Right hindlimb (tissue), 1 donor: Measurements from ENCODE around the gene CCL28.
"Not testable (repeated sequence)": the region's sequence is repeated elsewhere in the genome, so short reads cannot be mapped to it uniquely, and the experiment has no call there.

Experiments used
- DNase-seq: peaks from one replicate; pipeline ENCODE4 v3.0.0-alpha.2; 2018

The CCL28 gene, protein sequence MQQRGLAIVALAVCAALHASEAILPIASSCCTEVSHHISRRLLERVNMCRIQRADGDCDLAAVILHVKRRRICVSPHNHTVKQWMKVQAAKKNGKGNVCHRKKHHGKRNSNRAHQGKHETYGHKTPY

DNA sequence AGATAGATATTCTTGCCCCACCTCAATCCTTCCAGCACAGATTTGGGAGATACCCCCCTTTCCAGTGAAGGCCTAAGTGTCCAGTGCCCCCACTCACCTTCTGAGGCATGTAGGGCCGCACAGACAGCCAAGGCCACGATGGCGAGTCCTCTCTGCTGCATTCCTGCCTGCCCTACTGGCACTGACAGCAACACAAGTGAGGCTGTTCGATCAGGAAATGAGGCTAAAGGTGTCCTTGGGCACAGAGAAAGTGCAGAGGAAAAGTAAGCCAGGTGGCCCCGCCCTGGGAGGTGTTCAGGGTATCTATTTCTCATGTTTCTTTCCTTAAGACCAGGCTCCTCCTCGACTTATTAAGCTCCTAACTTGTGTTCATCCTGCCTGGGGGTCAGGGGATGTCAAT is at the start of gene CCL28:
TSS of gene CCL28 (minus strand) at position 236 of the 400 bp plus-strand sequence. CDS start at position 161, 75 bp downstream.
- DNase-seq, result no peak

DNA sequence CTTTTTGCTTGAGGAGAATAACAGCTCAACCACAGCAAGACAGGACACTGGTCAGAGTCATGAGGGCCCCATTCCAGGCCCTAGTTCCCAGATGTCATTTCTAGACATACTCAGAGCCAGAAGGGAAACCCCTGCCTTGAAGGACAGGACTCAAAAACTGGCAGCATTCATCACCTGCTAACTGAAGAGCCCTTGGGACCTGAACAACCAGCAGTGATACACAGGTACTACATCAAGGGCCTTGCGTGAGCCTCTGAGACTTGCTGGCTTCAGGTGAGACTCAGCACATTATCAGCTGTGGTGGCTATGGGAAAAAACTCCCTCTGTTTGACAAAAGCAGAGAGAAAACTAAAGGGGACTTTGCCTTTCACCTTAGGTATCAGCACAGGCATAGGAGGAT is 48.9 kb upstream of the CCL28 start:
- no peak for DNase-seq

DNA sequence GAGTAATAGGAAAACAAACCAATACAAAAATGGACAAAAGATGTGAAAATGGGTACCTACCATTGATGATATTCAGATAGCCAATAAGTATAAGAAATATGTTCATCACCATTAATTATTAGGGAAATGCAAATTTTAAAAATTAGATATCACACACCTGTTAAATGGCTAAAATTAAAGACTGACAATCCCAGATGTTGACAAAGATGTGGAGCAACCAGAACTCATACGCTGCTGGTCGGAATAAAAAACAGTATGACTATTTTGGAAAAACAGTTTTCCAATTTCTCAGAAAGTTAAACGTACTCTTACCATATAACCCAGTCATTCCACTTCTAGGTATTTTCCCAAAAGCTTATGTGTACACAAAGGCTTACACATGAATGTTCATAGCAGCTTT is 44.4 kb upstream of the CCL28 start:
- DNase-seq, result no peak

DNA sequence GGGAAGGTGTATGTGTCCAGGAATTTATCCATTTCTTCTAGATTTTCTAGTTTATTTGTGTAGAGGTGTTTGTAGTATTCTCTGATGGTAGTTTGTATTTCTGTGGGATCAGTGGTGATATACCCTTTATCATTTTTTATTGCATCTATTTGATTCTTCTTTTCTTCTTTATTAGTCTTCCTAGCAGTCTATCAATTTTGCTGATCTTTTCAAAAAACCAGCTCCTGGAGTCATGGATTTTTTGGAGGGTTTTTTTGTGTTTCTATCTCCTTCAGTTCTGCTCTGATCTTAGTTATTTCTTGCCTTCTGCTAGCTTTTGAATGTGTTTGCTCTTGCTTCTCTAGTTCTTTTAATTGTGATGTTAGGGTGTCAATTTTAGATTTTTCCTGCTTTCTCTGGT is 29.4 kb upstream of the CCL28 start:
- DNase-seq, result not testable (repeated sequence)

DNA sequence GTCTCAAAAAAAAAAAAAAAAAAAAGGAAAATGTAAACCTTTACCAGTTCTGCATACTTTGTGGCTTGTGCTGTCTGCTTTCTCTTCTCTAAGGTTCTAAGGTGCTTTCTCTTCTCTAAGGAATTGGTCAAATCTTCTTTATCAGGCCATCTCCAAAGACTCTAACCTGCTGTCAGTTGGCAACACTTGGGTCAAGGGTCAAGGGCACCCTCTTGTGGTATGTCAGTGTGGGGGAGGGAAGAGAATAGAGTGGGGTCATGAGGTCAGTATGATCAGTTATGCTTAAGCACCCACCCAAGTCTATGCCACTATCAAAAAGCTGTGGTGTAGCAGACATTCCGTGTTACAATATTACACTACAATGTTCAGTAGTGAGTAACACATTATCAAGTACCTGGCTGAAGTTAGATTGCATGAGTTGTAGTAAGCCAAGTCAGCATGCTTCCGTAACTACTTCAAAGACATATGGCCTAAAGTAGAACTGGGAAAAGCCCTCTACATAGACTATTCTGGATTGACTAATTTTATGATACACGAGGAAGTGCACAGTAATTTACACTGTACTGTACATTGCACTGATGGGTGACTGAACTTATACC is 25.0 kb upstream of the CCL28 start:
- no peak for DNase-seq

DNA sequence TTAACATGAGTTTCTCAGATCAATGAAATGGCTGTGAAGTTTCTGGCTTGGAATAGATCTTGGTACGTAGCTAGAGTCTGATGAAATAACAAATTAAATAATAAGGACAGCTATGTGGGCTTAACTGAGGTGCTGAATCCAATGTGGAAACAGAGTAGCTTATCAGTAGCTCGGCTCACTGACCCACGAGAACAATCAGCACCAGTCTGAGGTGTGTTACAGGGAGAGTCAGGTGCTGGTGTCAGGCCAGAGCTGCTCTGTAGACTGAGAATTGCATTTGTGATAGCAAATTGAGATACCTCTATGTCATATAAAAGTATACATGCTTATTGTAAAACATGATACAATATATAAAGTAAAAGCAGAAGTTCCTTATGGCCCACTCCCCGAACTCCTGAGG is 21.2 kb upstream of the CCL28 start:
- DNase-seq, result no peak

DNA sequence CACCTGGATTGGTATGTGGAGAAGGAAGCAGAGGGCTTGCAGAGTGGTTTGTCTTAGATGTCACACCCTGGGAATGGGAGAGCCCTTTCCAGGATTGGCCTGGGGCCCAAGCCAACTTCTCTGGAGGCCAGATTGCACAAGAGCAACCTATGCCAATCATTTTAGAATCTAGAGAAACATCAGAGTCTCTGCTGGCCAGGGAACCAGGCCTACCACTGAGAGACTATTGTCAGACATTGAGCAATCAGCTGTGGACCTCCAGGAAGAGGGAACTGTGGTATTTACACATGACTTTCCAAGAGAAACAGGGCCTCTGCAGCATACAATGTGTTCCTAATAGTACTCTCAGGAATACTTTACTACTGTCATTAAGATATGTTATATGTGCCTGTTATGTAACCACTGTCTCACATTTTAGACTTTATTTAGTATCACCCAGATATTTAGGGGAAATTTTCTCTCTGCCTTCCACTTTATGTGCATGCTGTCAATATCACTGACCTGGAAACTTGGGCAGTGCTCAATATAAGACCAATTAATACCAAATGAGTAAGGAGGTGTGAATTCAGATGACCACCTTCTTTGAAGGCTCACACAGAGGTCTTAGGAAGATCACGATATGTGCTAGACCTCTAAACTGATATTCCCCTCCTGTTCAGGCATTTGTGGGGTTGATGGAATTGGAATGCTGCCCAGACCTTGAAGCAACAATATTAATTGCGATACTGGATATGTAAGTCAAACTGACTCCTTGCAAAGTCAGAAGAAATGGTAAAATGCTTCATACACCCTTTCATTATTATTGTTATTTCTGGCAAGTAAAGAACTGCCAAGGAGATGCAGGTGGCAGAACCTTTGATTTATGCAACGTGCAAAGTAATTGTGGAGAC is 20.5 kb upstream of the CCL28 start:
- DNase-seq, result no peak

DNA sequence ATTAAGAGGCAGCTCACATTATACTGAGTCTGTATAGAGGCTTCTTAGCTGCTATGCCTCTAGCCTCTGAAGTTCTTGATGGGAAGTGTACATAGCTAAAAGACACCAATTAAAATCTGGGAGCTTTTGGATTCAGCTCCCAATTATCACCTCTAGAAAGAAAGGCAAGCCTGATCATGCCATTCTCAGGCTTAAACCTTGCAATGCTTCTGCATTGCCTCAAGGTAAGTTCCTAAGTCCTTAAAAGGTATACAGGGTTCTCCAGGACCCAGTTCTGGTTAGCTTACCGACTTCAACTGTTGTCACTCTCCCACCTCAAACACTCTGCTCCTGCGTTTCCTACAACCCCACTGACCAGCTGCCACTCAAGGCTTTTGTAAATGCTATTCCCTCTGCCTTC is 17.5 kb upstream of the CCL28 start:
- no peak for DNase-seq

DNA sequence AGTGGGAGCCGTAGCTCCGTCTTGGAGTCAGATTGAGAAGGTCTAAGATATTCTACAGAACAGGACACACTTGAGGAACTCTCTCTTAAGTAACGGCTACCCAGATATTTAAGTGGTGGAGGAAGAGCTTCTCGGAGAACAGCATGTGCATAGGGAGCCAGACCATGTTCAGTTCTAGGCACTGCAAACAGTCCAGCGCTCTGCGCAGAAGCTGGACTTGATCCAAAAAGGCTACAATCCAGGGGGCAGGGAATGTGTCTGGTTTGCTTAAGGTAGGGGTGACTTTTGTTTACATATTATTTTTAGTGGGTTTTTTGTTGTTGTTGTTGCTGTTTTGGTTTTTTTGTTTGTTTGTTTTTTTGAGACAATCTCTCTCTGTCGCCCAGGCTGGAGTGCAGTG is 16.8 kb upstream of the CCL28 start:
- no peak for DNase-seq

DNA sequence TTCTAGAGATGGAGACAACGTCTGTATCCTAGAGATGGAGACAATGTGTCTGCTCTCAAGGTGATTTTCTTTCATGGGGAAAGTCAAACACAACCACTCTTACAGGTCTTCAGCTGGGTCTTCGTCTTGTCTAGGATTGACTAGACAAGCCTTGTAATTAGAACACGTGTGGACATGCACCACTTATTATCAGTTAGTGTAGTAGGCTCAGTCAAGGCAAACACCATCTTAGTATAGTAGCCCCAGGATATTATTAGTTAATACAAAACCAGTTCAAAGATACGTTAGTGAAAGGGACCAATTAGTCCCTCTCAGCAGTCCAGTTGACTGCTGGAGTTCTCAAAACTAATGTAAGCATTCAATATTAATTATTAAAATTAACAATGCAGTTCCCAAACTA is 15.1 kb upstream of the CCL28 start:
- no peak for DNase-seq

DNA sequence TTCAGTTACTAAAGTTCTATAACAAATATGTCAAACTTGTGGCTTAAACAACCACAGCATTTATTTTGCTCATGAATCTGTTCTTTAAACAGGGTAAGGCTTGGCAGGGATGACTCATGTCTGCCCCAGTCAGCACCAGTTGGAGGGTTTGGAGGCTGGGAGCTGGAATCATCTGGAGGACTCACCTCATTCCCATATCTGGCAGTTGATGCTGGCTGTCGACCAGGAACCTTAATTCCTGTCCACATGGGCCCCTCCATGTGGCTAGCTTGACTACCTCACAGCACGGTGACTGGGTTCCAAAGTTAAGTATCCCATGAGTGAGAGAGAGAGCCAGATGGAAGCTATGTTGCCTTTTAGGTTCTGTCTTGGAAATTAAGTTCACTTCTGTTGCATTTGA is 13.8 kb upstream of the CCL28 start:
- no peak for DNase-seq

DNA sequence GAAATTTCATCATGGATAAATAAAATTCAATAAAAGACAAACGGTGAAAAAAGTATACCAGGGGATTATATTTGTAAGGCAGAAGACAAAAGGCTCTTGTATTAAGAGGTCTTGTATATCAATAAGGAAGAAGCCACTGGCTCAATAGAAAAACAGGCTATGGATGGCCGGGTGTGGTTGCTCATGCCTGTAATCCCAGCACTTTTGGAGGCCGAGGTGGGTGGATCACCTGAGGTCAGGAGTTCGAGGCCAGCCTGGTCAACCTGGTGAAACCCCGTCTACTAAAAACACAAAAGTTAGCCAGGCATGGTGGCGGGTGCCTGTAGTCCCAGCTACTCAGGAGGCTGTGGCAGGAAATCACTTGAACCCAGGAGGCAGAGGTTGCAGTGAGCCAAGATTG is 10.9 kb upstream of the CCL28 start:
- not testable (repeated sequence) for DNase-seq

DNA sequence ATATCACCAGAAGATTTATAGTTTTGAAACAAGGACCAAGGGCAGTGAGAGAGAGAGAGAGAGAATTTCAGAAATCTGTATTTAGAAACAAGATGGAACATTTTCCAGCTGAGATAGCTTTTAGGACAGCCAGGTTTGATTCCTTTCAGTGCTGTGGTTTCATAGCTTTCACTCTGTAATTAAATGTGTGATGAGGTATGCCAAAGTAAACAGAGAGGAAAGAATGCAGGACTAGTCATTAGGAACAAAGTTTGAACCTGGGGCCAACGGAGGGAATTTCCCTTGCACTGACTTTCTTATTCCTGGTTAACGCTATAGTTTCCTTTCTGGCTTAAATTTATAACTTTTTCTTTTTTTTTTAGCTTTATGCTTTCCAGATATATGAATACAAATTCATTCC is 10.0 kb upstream of the CCL28 start:
- no peak for DNase-seq

DNA sequence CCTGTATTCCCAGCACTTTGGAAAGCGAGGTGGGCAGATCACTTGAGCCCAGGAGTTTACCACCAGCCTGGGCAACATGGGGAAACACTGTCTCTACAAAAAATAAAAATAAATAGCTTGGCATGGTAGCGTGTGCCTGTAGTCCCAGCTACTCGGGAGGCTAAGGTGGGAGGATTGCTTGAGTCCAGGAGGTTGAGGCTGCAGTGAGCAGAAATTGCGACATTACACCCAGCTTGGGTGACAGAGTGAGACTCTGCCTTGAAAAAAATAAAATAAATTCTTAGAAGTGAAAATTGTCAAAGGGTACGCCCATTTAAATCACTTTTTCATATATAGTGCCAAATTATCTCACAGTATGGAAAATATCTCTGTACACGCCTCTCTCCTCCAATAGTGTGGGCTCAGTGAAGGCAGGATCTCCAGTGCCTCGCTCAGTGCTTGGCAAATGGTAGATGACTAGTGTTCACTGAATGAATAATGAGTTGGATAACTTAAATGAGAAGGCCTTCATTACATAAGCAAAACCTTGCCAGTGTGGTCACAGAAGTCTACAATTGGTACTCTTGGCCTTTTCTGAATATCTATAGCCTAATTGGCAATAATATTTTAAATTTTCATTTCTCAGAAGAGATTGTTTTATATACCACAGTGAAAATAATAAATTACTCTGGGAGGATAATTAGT is 9.4 kb upstream of the CCL28 start:
- DNase-seq, result no peak

DNA sequence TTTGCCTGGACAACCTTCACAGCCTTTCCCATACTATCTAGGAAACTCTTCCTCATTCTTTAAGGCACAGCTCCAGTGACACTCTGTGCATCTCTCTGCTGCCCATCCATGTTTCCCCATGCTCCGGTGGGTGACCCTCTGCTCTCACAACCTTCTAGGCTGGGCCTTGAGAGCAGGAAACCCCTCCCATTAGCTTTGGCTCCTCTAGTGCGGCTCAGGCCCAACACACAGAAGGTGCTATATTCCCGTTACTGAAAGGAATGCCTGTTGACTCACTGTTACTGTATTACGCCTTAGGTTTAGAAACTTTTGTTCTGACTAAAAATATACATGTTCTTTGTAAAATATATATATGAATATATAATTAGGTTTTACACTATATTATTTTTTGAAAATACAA is 8.1 kb upstream of the CCL28 start:
- no peak for DNase-seq

DNA sequence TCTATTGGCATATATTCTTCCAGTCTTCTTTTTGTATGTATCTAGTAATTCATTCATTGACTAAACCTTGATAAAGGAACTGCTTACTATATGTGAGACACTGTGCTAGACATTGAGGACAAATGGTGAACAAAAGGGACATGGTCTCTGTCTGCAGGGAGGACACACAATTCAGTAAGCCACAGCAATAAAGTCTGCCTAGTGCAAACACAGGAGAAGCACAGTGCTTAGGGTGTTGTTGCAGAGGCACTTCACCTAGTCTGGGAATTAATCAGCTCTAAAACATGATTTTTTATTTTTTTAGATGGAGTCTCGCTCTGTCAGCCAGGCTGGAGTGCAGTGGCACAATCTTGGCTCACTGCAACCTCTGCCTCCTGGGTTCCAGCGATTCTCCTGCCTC is 6.4 kb upstream of the CCL28 start:
- no peak for DNase-seq

DNA sequence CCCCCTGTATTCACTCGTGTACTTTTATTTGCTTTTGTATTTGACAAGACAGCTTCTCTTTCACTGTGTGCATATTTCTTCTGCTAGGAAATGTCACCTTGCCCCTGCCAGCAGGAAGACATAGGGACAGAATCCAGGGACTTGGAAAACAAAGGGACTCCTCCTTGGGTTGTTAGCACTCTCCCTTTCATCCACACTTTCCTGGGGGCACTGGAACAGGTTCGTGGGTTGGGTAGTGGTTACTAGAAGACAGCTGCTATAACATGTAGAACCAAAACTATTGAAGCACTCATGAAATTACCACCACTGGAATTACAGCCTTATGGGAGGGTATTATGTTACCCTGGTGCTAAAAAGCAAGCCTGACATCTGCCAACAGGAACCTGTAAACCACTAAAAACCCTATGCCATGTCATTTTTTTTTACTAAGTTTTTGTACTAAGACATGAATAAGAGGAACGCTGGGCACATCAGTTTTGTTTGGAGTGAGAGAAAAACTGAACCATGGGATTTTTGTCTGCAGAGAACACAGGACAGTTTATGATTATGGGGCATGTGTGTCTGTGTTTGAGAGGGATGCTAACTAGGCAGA is 4.7 kb upstream of the CCL28 start:
- DNase-seq, result no peak

DNA sequence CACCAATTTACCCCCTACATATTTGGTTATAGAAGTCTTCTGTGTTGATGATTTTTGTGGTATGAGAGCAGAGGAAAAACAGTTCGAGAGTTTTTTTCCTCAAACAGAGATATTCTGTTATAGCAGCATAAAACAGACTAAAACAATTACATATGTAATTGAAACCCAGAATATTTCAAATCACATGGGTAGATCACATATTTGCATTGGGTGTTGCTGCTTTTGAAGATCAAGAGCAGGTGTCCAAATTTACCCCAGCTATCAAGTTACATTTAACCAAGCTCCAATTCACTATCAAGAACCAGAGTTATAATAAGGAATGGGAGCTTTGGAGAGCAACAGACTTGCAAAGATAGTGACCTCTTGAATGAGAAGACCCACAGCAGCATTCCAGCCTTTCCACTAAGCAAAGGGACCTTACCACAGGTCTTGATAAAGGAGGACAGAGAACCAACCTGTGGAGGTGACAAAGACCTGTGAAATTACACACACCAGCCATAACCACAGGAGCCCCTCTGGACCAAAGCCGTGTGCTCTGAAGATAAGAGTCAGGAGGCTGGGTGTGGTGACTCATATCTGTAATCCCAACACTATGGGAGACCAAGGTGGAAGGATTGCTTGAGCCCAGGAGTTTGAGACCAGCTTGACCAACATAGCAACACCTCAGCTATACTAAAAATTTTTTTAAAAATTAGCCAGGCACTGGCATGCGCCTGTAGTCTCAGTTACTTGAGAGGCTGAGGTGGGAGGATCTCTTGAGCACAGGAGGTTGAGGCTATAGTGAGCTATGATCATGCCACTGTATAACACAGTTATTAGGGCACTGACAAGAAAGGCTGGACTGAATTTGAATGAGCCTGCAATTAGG is 4.0 kb upstream of the CCL28 start:
- DNase-seq, result no peak

DNA sequence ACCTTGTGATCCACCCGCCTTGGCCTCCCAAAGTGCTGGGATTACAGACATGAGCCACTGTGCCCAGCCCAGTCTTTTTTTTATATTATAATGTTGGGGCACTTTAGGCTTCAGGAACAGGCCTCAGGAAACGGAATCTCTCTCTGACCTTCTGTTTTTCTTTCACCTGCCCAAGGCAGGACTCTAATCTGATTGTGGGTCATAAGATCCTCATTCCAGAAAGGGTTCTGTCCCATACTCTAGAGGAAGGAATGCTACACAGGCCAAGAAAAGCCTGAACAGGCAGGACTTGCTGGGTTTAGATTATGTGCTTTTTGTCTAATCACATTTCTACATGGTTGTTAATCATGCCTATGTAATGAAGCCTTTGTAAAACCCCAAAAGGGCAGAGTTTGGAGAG is 1.8 kb upstream of the CCL28 start:
- DNase-seq, result no peak

DNA sequence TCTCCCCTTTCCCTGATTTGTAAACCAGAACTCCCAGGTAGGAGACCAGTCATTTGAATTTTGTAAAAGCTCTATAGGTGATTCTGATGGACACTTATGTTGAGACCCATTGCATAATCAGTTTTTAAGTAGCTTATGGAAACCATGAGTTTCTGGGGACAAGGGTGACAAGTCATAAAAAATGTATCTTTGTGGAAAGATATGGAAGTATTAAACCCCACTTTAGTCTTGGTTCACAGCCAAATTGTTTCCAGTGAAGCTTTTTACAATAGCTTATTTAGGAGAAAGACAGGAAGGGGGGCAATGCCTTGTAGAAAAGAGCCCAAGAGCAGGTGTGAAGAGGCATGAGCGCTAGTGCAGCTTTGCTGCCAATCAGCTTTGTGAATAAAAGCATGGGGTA is 453 bp upstream of the CCL28 start:
- DNase-seq, result no peak

DNA sequence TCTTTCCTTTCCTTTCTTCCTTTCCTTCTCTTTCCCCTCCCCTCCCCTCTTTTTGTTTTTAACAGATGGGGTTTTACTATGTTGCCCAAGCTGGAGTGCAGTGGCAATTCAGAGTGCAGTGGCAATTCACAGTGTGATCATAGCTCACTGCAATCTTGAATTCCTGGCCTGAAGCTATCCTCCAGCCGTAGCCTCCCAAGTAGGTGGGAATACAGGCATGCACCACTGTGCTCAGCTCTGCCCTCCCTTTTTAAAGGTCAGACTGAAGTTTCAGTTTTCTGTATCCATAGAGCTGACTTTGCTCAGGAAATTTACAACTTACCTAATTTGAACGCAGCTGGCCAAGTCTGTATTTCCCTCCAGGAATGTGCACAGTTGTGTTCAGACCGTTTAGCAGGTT is 696 bp downstream of the CCL28 start:
- no peak for DNase-seq

DNA sequence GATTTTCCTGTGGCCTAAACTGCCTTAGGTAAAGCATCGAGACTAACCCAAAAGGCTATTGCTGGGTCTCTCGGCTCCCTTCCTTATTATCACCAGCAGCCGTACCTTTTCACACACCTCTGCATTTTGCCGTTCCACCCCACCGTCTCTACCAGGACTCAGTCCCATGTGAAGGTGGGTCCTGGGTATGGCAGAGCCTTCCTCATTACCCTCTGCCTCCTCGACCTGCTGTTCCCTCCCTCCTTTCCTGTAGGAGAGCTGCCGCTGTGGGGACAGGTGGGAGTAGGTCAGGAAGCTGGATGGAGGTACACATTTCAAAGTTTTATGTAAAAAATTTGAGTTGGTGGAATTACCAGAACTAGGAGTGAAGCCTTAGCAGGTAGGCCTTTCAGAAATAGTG is 1.8 kb downstream of the CCL28 start:
- DNase-seq, result no peak
